DOHH2 (cell line): Measurements from ENCODE around the gene CDKN1C.

ENCODE experiments used
- H3F3A ChIP-seq: fragments of 200-600 bp; sonication (generic), shearing (Covaris generic); 2 replicates; pipeline ENCODE4 v1.6.0; 2016; ENCODE audit warnings: antibody characterized with exemption, mild to moderate bottlenecking; ENCODE audit not compliant: control insufficient read depth, insufficient read depth
- H3K27ac ChIP-seq: fragments of 200-600 bp; sonication (generic); 2 replicates; pipeline ENCODE4 v1.5.1; 2014; ENCODE audit warnings: low read depth, mild to moderate bottlenecking, low read length, moderate library complexity
- H3K27me3 ChIP-seq: fragments of 200-600 bp; sonication (generic); 2 replicates; pipeline ENCODE4 v1.6.1; 2014; ENCODE audit warnings: mild to moderate bottlenecking, low read length, mixed read lengths; ENCODE audit not compliant: control insufficient read depth
- H3K36me3 ChIP-seq: fragments of 200-600 bp; sonication (generic); 2 replicates; pipeline ENCODE4 v1.6.1; 2014; ENCODE audit warnings: mild to moderate bottlenecking, low read length, moderate library complexity, mixed read lengths; ENCODE audit not compliant: control insufficient read depth
- H3K4me1 ChIP-seq: fragments of 200-600 bp; sonication (generic); 2 replicates; pipeline ENCODE4 v1.6.1; 2014; ENCODE audit warnings: mild to moderate bottlenecking, low read length, mixed read lengths; ENCODE audit not compliant: control insufficient read depth
- H3K4me2 ChIP-seq: fragments of 200-600 bp; sonication (generic); 2 replicates; pipeline ENCODE4 v1.6.0; 2014; ENCODE audit warnings: mild to moderate bottlenecking, low read length, moderate library complexity
- H3K4me3 ChIP-seq: fragments of 200-600 bp; sonication (generic); 2 replicates; pipeline ENCODE4 v1.5.1; 2014; ENCODE audit warnings: mild to moderate bottlenecking, low read length, mixed read lengths
- H3K79me2 ChIP-seq: fragments of 200-600 bp; sonication (generic); 2 replicates; pipeline ENCODE4 v1.6.1; 2014; ENCODE audit warnings: mild to moderate bottlenecking, low read length, mixed read lengths; ENCODE audit not compliant: control insufficient read depth
- H3K9me2 ChIP-seq: fragments of 200-600 bp; sonication (generic); replicated peaks from 2 replicates; pipeline ENCODE4 v1.6.1; 2014; ENCODE audit warnings: mild to moderate bottlenecking, low read length, mixed read lengths; ENCODE audit not compliant: control insufficient read depth
- H3K9me3 ChIP-seq: fragments of 200-600 bp; sonication (generic); 2 replicates; pipeline ENCODE4 v1.6.1; 2014; ENCODE audit warnings: antibody characterized with exemption, low read length, mixed read lengths; ENCODE audit not compliant: control insufficient read depth, insufficient read depth
- H4K20me1 ChIP-seq: fragments of 200-600 bp; sonication (generic); 2 replicates; pipeline ENCODE4 v1.6.0; 2014; ENCODE audit warnings: low read depth, mild to moderate bottlenecking, antibody characterized with exemption, low read length, moderate library complexity; ENCODE audit not compliant: control insufficient read depth, insufficient read depth
- EZH2phosphoT487 ChIP-seq: fragments of 200-600 bp; sonication (generic); IDR thresholded peaks from 2 replicates; pipeline ENCODE4 v1.6.1; 2017; ENCODE audit warnings: borderline replicate concordance, mild to moderate bottlenecking, antibody characterized with exemption, low read length, moderate library complexity, mixed read lengths
- TF ChIP-seq, protein P1 (sequence below): fragments of 200-600 bp; sonication (generic); IDR thresholded peaks from one replicate; pipeline ENCODE4 v1.5.1; 2014; ENCODE audit warnings: antibody characterized with exemption, mild to moderate bottlenecking, low read depth, low read length; ENCODE audit not compliant: poor library complexity, severe bottlenecking

CDKN1C gene

DNA sequence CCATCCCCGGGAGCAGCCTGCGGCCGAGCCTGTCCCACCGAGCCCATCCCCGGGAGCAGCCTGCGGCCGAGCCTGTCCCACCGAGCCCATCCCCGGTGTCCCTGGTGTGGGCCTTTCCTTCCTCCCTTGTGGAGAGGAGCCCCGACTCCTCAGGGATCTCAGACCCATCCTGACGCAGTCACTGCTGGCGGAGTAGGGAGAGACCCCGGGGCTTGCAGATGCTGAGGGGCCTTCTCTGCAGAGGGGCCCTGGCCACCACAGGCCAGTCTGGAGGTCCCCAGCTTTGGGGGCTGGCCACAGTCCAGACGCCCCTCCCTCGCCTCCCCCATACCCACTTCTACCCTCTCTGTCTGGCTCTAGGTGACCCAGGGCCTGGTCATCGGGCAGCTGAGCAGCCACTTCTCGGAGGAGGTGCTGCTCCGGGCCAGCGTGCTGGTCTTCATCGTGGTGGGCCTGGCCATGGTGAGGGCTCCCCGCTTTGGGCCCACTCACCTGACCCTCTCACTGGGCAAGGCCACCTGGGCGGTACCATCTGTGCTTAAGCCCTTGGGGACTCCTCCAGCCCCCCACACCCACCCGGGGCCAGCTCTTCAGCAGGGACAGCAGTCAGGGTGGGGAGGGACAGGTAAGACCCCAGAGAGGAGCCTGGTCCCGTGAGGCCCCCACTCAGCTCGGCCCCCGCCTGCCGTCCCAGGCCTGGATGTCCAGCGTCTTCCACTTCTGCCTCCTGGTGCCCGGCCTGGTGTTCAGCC is 36.3 kb upstream of the CDKN1C start:
- no peaks in the 10 kb centered on the region for H4K20me1 ChIP-seq
- H3K27me3 ChIP-seq, result no peaks in the 10 kb centered on the region
- TF ChIP-seq EZH2phosphoT487, result no peak
- TF ChIP-seq, protein P1, sequence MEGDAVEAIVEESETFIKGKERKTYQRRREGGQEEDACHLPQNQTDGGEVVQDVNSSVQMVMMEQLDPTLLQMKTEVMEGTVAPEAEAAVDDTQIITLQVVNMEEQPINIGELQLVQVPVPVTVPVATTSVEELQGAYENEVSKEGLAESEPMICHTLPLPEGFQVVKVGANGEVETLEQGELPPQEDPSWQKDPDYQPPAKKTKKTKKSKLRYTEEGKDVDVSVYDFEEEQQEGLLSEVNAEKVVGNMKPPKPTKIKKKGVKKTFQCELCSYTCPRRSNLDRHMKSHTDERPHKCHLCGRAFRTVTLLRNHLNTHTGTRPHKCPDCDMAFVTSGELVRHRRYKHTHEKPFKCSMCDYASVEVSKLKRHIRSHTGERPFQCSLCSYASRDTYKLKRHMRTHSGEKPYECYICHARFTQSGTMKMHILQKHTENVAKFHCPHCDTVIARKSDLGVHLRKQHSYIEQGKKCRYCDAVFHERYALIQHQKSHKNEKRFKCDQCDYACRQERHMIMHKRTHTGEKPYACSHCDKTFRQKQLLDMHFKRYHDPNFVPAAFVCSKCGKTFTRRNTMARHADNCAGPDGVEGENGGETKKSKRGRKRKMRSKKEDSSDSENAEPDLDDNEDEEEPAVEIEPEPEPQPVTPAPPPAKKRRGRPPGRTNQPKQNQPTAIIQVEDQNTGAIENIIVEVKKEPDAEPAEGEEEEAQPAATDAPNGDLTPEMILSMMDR, result no peak
- H3K4me3 ChIP-seq, result no peak overlapping the region
- no peaks in the 10 kb centered on the region for H3K79me2 ChIP-seq
- no peaks in the 10 kb centered on the region for H3K9me3 ChIP-seq
- H3K36me3 ChIP-seq, result no peaks in the 10 kb centered on the region
- H3K27ac ChIP-seq, result no peak overlapping the region
- H3K9me2 ChIP-seq, result no peaks in the 10 kb centered on the region
- no peaks in the 10 kb centered on the region for H3K4me1 ChIP-seq
- no peak overlapping the region for H3K4me2 ChIP-seq
- no peaks in the 10 kb centered on the region for H3F3A ChIP-seq

DNA sequence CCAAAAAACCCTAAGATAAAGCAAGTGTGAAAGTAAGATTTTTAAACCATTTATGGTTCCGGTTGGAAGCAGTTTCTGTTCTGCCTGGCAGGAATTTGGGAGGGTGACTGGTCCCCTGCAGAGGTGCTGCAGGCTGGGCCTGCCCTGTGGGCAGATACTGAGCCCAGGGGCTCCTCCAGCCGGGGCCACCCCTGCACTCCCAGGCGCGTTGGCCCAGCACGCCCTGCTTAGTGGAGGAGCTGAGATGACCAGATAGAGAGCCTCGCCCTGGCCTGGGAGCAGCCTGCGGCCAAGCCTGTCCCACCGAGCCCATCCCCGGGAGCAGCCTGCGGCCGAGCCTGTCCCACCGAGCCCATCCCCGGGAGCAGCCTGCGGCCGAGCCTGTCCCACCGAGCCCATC is 35.7 kb upstream of the CDKN1C start:
- Histone ChIP-seq H3K9me2 (no peaks in the 10 kb centered on the region), H3K4me1 (no peaks in the 10 kb centered on the region), H3K4me2 (no peak overlapping the region), H4K20me1 (no peaks in the 10 kb centered on the region), H3K9me3 (no peaks in the 10 kb centered on the region), H3K27ac (no peak overlapping the region), H3F3A (no peaks in the 10 kb centered on the region), H3K4me3 (no peak overlapping the region), H3K79me2 (no peaks in the 10 kb centered on the region), H3K27me3 (no peaks in the 10 kb centered on the region), H3K36me3 (no peaks in the 10 kb centered on the region)
- TF ChIP-seq EZH2phosphoT487, result no peak

DNA sequence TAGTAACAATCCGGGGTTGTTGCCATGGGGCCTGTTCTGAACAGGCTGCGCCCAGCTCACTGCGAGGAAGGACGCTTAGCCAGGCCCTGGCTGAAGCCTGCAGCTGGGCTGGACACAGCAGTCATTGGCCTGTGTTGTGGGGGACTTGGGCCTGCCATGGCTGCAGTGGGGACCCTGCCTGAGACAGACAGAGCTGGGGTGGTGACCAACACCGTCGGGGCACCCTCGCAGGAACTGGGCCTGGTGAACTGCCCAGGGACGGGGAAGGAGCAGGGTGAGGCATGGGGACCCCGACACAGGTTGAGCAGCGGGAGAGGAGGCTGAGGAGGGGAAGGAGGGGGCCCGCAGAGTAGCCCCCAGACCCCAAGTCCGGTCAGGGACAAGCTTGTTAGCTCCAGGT is 34.8 kb upstream of the CDKN1C start:
- Histone ChIP-seq H3K27me3 (no peaks in the 10 kb centered on the region), H3K36me3 (no peaks in the 10 kb centered on the region), H3F3A (no peaks in the 10 kb centered on the region), H3K79me2 (no peaks in the 10 kb centered on the region), H3K9me3 (no peaks in the 10 kb centered on the region), H3K4me2 (no peak overlapping the region), H3K27ac (no peak overlapping the region), H3K4me3 (no peak overlapping the region), H3K9me2 (no peaks in the 10 kb centered on the region), H3K4me1 (no peaks in the 10 kb centered on the region), H4K20me1 (no peaks in the 10 kb centered on the region)
- TF ChIP-seq, protein P1, result no peak
- TF ChIP-seq EZH2phosphoT487, result no peak

DNA sequence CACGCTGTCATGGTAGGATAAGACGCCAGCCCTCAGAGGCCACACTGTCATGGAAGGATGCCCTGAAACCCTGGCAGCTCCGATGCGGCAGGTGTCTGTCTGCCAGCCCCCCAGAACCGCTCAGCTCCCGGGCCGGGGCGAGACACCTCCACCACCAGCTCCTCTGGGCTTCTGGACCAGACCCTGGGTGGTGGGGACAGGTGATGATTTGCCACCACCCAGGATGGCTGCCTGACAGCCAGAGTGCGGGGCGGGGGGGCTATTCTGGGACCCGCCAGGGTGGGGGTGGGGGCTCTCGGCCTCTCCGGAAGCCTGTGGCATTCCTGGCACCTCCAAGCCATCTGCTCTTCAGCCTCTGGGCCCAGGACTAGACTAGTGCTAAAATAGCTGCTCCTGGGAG is 34.3 kb upstream of the CDKN1C start:
- no peaks in the 10 kb centered on the region for H4K20me1 ChIP-seq
- H3K9me2 ChIP-seq, result no peaks in the 10 kb centered on the region
- no peak overlapping the region for H3K27ac ChIP-seq
- H3F3A ChIP-seq, result no peaks in the 10 kb centered on the region
- H3K4me2 ChIP-seq, result no peak overlapping the region
- no peak for TF ChIP-seq EZH2phosphoT487
- TF ChIP-seq, protein P1, result no peak
- H3K4me3 ChIP-seq, result no peak overlapping the region
- no peaks in the 10 kb centered on the region for H3K4me1 ChIP-seq
- no peaks in the 10 kb centered on the region for H3K27me3 ChIP-seq
- no peaks in the 10 kb centered on the region for H3K9me3 ChIP-seq
- no peaks in the 10 kb centered on the region for H3K36me3 ChIP-seq
- no peaks in the 10 kb centered on the region for H3K79me2 ChIP-seq
